ENCODE results near the gene CDR2.
A peak's percentile ranks its signal among the peaks of the same experiment; 100 is the strongest.

Gene CDR2

GRCh38 chr16:22400900-22401299 is 26.5 kb upstream of the CDR2 start (continued):
- TF ChIP-seq ZBTB11 (tag by site-specific recombination; conservative IDR thresholded peaks at IDR 0.05; ENCODE audit: low read depth) (no peak), ZBTB17 (tag by site-specific recombination; IDR thresholded peaks at IDR 0.05) (no peak)

- ChIA-PET CTCF (no interaction called here), POLR2A (interaction anchor here (0.5 to 1.0 kb wide), 4 partner anchors 9 to 390 kb away, joined by 3 to 4 read pairs (median 4); no protein-coding TSS in a partner anchor)
- Histone ChIP-seq H3K4me1 (ENCODE audit: control insufficient read depth, insufficient read depth, low read length) (peaks cover 12% of the 10 kb centered on the region), H3K27ac (ENCODE audit: extremely low read depth, low read depth, low read length) (no peak overlapping the region), H3K9me3 (ENCODE audit: control insufficient read depth, insufficient read depth, low read depth, low read length) (no peaks in the 10 kb centered on the region), H3K36me3 (ENCODE audit: control insufficient read depth in 2 of 2, insufficient read depth in 1 of 2, low read length in 2 of 2) (no peaks in the 10 kb centered on the region), H3K4me3 (ENCODE audit: low read depth, low read length) (no peak overlapping the region)
- TF ChIP-seq ZFP41 (tag by site-specific recombination; IDR thresholded peaks at IDR 0.05; ENCODE audit: borderline replicate concordance) (no peak), ZBTB17 (tag by site-specific recombination; IDR thresholded peaks at IDR 0.05) (no peak), ZNF544 (tag by site-specific recombination; IDR thresholded peaks at IDR 0.05) (no peak), ZNF292 (tag by site-specific recombination; IDR thresholded peaks at IDR 0.05; ENCODE audit: borderline replicate concordance, low read depth) (no peak), GFI1B (tag by site-specific recombination; IDR thresholded peaks at IDR 0.05) (no peak), OSR2 (tag by site-specific recombination; IDR thresholded peaks at IDR 0.05) (no peak), ZNF600 (tag by site-specific recombination; IDR thresholded peaks at IDR 0.05) (no peak), ZNF302 (tag by site-specific recombination; IDR thresholded peaks at IDR 0.05; ENCODE audit: low read depth) (no peak), FEZF1 (tag by site-specific recombination; IDR thresholded peaks at IDR 0.05) (no peak), KLF8 (tag by site-specific recombination; IDR thresholded peaks at IDR 0.05) (no peak), ZNF692 (tag by site-specific recombination; IDR thresholded peaks at IDR 0.05) (no peak), ZNF548 (tag by site-specific recombination; IDR thresholded peaks at IDR 0.05) (no peak), ZXDB (tag by site-specific recombination; IDR thresholded peaks at IDR 0.05) (no peak), ZBTB49 (tag by site-specific recombination; IDR thresholded peaks at IDR 0.05; ENCODE audit: low read depth) (no peak)
These were observed 23.5 kb upstream of the CDR2 start for GRCh38 chr16:22397931-22398330.

GRCh38 chr16:22397464-22397863 is 23.0 kb upstream of the CDR2 start:
- H3K4me3 ChIP-seq (ENCODE audit: low read depth, low read length) = no peak overlapping the region
- peaks cover 7% of the 10 kb centered on the region for H3K4me1 ChIP-seq (ENCODE audit: control insufficient read depth, insufficient read depth, low read length)
- ChIA-PET CTCF (no interaction called here), POLR2A (interaction anchor here (0.5 to 0.7 kb wide), 3 partner anchors 29 to 389 kb away, joined by 3 to 4 read pairs (median 4); no protein-coding TSS in a partner anchor)
- TF ChIP-seq PRDM1 (tag by site-specific recombination; IDR thresholded peaks at IDR 0.05) (peak; percentile 89), REPIN1 (tag by site-specific recombination; IDR thresholded peaks at IDR 0.05; ENCODE audit: low read depth) (no peak), ZNF596 (tag by site-specific recombination; IDR thresholded peaks at IDR 0.05) (peak; percentile 62; the same call in 1 of the 2 replicates)
- no peaks in the 10 kb centered on the region for H3K9me3 ChIP-seq (ENCODE audit: control insufficient read depth, insufficient read depth, low read depth, low read length)
- H3K27ac ChIP-seq (ENCODE audit: extremely low read depth, low read depth, low read length) = no peak overlapping the region
- H3K36me3 ChIP-seq (ENCODE audit: control insufficient read depth in 2 of 2, insufficient read depth in 1 of 2, low read length in 2 of 2) = no peaks in the 10 kb centered on the region
